IMR-90 (cell line): ENCODE measurements around the gene YBX2.

Experiments
- RAD21 ChIP-seq: IDR thresholded peaks from 2 replicates; pipeline ENCODE4 v1.6.1; 2012; ENCODE audit warnings: low read length, improper control_type of control experiment
- SMC3 ChIP-seq: fragments of 150-350 bp; IDR thresholded peaks from 2 replicates; pipeline ENCODE4 v1.6.1; 2016; ENCODE audit warnings: low read depth, mild to moderate bottlenecking, antibody characterized with exemption, low read length, moderate library complexity

GRCh38 chr17:7341842-7342241 is 47.4 kb upstream of the YBX2 start:
- no peak for TF ChIP-seq SMC3
- TF ChIP-seq RAD21: no peak
